ENCODE data around the gene AKAP5.

DNA sequence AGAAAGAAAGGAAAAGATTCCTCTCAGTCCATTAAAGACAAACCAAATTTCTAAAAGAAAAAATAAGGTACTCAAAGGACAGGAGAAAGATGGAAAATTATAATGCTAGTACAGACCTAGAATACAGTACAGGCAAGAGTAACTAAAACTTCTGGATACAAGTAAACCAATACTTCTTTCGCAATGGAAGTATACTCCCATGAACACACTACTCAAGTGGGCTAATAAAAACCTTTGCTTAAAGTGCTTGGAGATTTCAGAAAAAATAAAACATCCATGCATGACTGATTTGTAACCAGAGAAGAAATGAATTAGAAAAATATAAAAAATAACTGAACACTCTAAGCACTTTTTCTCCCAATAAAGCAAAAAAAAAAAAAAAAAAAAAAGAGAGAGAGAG is 34.8 kb downstream of the AKAP5 start:
- no peak for TF ChIP-seq CTCF (conservative IDR thresholded peaks at IDR 0.05 in 1 of 2, IDR thresholded peaks at IDR 0.05 in 1 of 2; ENCODE audit: extremely low read depth in 1 of 2, insufficient read depth in 1 of 2, low read depth in 1 of 2, low read length in 2 of 2)
- no peak for TF ChIP-seq EZH2 (IDR thresholded peaks at IDR 0.05; ENCODE audit: borderline replicate concordance, low read length)
